Ishikawa (cell line): ENCODE measurements around the gene THOC5.

Experiments
- CREB1 ChIP-seq: IDR thresholded peaks from 2 replicates; pipeline ENCODE4 v1.6.1; 2012; ENCODE audit warnings: low read depth
- EP300 ChIP-seq: IDR thresholded peaks from 2 replicates; pipeline ENCODE4 v1.6.1; 2012; ENCODE audit warnings: borderline replicate concordance
- NFIC ChIP-seq: IDR thresholded peaks from 2 replicates; pipeline ENCODE4 v1.6.1; 2012
- RAD21 ChIP-seq: IDR thresholded peaks from 2 replicates; pipeline ENCODE4 v1.6.1; 2012; ENCODE audit warnings: low read depth
- TAF1 ChIP-seq: IDR thresholded peaks from 2 replicates; pipeline ENCODE4 v1.6.1; 2012; ENCODE audit warnings: low read depth, mild to moderate bottlenecking
- TCF12 ChIP-seq: IDR thresholded peaks from 2 replicates; pipeline ENCODE4 v1.6.1; 2012; ENCODE audit warnings: low read depth
- YY1 ChIP-seq: IDR thresholded peaks from 2 replicates; pipeline ENCODE4 v1.6.1; 2012; ENCODE audit warnings: low read depth
- TF ChIP-seq, protein P1 (sequence below): IDR thresholded peaks from 2 replicates; pipeline ENCODE4 v1.6.1; 2012

- TF ChIP-seq EP300: no peak
- TF ChIP-seq YY1: no peak
- no peak for TF ChIP-seq NFIC
- TF ChIP-seq RAD21: no peak
- TF ChIP-seq, protein P1, sequence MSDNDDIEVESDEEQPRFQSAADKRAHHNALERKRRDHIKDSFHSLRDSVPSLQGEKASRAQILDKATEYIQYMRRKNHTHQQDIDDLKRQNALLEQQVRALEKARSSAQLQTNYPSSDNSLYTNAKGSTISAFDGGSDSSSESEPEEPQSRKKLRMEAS: no peak
- no peak for TF ChIP-seq TAF1
- TF ChIP-seq CREB1: no peak
- TF ChIP-seq TCF12: no peak
These were observed 16.9 kb upstream of the THOC5 start for GRCh38 chr22:29570456-29570855.
